ENCODE measurements around the gene ENTHD1. TPM values are rescaled to one million over a fixed set of nuclear protein-coding genes. Genes with fewer than 3 reads are reported as not detected.

Gene ENTHD1
- total RNA-seq, 1 donor, result not detected

GRCh38 chr22:39733191-39733590 is 160.4 kb downstream of the ENTHD1 start:
- Histone ChIP-seq H3K79me2 (ENCODE audit: insufficient read depth, low read length) (no peaks in the 10 kb centered on the region), H3K36me3 (ENCODE audit: insufficient read depth, low read length) (no peaks in the 10 kb centered on the region), H3K27ac (ENCODE audit: low read depth, low read length) (no peak overlapping the region), H3K4me1 (ENCODE audit: insufficient read depth, low read length) (no peaks in the 10 kb centered on the region), H3K4me3 (ENCODE audit: insufficient read depth, low read length) (no peak overlapping the region), H3K4me2 (ENCODE audit: insufficient read depth, low read length) (no peak overlapping the region), H4K20me1 (ENCODE audit: insufficient read depth, low read length) (no peaks in the 10 kb centered on the region), H2AFZ (ENCODE audit: low read length) (no peak overlapping the region), H3K27me3 (ENCODE audit: insufficient read depth, low read length) (peaks cover 36% of the 10 kb centered on the region), H3K9me3 (ENCODE audit: low read depth, low read length) (no peaks in the 10 kb centered on the region)
- no peak for TF ChIP-seq CTCF (IDR thresholded peaks at IDR 0.05; ENCODE audit: extremely low read depth, low read depth, low read length)
- DNase-seq (ENCODE audit: insufficient read length, low spot score, missing footprints), result no peak

DNA sequence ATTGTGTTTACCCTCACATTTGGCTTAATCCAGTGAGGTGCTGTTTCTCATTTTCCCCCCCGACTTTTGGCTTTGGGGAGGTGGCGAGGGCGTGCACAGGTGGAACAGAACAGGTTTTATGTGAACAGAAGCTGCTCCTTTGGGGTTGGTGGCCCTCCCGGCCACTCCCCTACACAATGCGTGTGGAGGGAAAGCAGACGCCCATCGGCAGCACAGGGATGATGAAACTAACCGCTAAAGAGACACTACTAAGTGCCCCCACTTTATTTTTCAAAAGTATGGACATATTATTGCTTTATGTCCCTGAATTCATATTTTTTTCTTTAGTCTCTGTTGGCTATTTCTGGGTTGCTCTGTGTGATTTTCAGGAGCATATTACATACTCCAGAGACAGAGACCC is 160.9 kb downstream of the ENTHD1 start:
- no peak overlapping the region for H3K27ac ChIP-seq (ENCODE audit: low read depth, low read length)
- TF ChIP-seq CTCF (IDR thresholded peaks at IDR 0.05; ENCODE audit: extremely low read depth, low read depth, low read length), result no peak
- H3K79me2 ChIP-seq (ENCODE audit: insufficient read depth, low read length), result no peaks in the 10 kb centered on the region
- DNase-seq (ENCODE audit: insufficient read length, low spot score, missing footprints), result peak; percentile 35
- no peaks in the 10 kb centered on the region for H3K36me3 ChIP-seq (ENCODE audit: insufficient read depth, low read length)
- no peak overlapping the region for H3K4me2 ChIP-seq (ENCODE audit: insufficient read depth, low read length)
- no peak overlapping the region for H2AFZ ChIP-seq (ENCODE audit: low read length)
- H3K9me3 ChIP-seq (ENCODE audit: low read depth, low read length), result no peaks in the 10 kb centered on the region
- no peaks in the 10 kb centered on the region for H4K20me1 ChIP-seq (ENCODE audit: insufficient read depth, low read length)
- no peak overlapping the region for H3K4me3 ChIP-seq (ENCODE audit: insufficient read depth, low read length)
- H3K4me1 ChIP-seq (ENCODE audit: insufficient read depth, low read length), result no peaks in the 10 kb centered on the region
- H3K27me3 ChIP-seq (ENCODE audit: insufficient read depth, low read length), result peaks cover 36% of the 10 kb centered on the region

DNA sequence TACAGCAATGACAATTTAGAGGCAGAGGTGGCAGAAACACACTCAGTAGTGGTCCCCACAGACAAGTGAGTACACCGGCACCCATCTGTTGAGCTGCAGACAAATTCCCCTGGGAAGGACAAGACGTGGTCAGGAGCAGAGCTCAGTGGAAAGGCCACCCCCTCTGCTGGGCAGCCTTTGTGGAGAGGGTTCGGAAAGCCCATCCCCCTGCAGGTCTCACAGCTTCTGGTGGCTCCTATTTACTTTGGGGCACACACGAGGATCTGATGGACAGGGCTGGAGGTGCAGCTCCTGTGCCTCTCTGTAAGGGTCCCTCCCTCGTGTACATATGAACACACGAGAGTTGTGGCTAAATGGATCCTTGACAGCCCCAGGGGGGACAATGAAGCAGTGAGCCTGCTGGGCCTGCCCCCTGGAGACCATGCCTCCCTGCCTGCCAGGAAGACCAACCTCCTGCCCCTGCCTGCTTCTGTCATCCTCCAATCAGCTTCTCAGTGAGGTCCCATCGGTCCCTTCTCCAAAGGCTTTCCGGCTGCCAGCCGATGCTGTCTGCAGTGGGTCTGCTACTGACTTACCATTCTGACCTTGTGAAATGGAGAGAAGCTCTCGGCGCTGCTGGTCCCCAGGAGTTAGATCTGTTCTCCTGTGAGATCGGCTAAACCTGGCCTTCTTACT is 161.5 kb downstream of the ENTHD1 start:
- H3K9me3 ChIP-seq (ENCODE audit: low read depth, low read length), result no peaks in the 10 kb centered on the region
- H3K27me3 ChIP-seq (ENCODE audit: insufficient read depth, low read length), result peaks cover 33% of the 10 kb centered on the region
- H3K27ac ChIP-seq (ENCODE audit: low read depth, low read length), result no peak overlapping the region
- no peak overlapping the region for H3K4me2 ChIP-seq (ENCODE audit: insufficient read depth, low read length)
- TF ChIP-seq CTCF (IDR thresholded peaks at IDR 0.05; ENCODE audit: extremely low read depth, low read depth, low read length), result no peak
- no peaks in the 10 kb centered on the region for H3K79me2 ChIP-seq (ENCODE audit: insufficient read depth, low read length)
- no peaks in the 10 kb centered on the region for H4K20me1 ChIP-seq (ENCODE audit: insufficient read depth, low read length)
- H3K4me3 ChIP-seq (ENCODE audit: insufficient read depth, low read length), result no peak overlapping the region
- DNase-seq (ENCODE audit: insufficient read length, low spot score, missing footprints), result peak; percentile 39
- no peak overlapping the region for H2AFZ ChIP-seq (ENCODE audit: low read length)
- no peaks in the 10 kb centered on the region for H3K4me1 ChIP-seq (ENCODE audit: insufficient read depth, low read length)
- no peaks in the 10 kb centered on the region for H3K36me3 ChIP-seq (ENCODE audit: insufficient read depth, low read length)

DNA sequence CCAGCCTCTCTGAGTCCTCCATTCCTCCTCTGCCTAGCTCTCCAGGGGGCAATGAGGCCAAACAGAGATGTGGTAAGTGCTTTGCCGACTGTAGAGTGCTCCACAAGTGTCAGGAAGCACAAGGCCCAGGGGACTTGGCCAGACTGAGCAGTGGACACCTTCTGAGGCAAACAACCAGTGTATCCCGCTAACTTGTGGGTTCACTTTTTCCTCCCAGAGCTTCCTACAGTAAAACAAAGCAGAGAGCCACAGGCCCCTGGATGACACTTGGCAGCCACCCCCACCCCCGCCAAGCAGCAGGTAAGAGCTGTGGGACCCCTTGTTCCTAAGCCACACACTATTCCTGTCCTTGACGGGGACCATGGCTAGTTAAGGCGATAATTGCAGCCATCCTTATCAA is 162.1 kb downstream of the ENTHD1 start:
- TF ChIP-seq CTCF (IDR thresholded peaks at IDR 0.05; ENCODE audit: extremely low read depth, low read depth, low read length), result no peak
- Histone ChIP-seq H3K4me1 (ENCODE audit: insufficient read depth, low read length) (no peaks in the 10 kb centered on the region), H3K4me2 (ENCODE audit: insufficient read depth, low read length) (no peak overlapping the region), H3K4me3 (ENCODE audit: insufficient read depth, low read length) (no peak overlapping the region), H3K27ac (ENCODE audit: low read depth, low read length) (no peak overlapping the region), H3K27me3 (ENCODE audit: insufficient read depth, low read length) (peaks cover 31% of the 10 kb centered on the region), H2AFZ (ENCODE audit: low read length) (no peak overlapping the region), H3K36me3 (ENCODE audit: insufficient read depth, low read length) (no peaks in the 10 kb centered on the region), H3K79me2 (ENCODE audit: insufficient read depth, low read length) (no peaks in the 10 kb centered on the region), H3K9me3 (ENCODE audit: low read depth, low read length) (no peaks in the 10 kb centered on the region), H4K20me1 (ENCODE audit: insufficient read depth, low read length) (no peaks in the 10 kb centered on the region)
- peak; percentile 59 for DNase-seq (ENCODE audit: insufficient read length, low spot score, missing footprints)
